ENCODE measurements around the gene NDUFV1. TPM values are rescaled to one million over a fixed set of nuclear protein-coding genes. Genes with fewer than 3 reads are reported as not detected.
"Not testable (repeated sequence)": the region's sequence is repeated elsewhere in the genome, so short reads cannot be mapped to it uniquely, and the experiment has no call there.

Gene NDUFV1
- total and polyA plus RNA-seq, 8 donors = 82.5 to 281 (median 115) TPM

GRCh38 chr11:67584881-67585873, 21.6 kb upstream of the NDUFV1 start:
- no peak for TF ChIP-seq CTCF (IDR thresholded peaks at IDR 0.05)
- H3K4me1 ChIP-seq = peaks cover 14 to 25% (median 19%) of the 10 kb centered on the region in 3 donors
- peak overlapping the region in 3 of 4 donors; percentile 42 to 68 (median 54) for H3K4me3 ChIP-seq
- intact Hi-C loops (cut with DNase I) = no loop called here
- peak in 3 of 4 donors; percentile 1 for ATAC-seq
- FAIRE-seq = no peak
- H3K36me3 ChIP-seq = no peaks in the 10 kb centered on the region
- 77 to 82% methylated on average over 21 of the region's 21 CpGs for WGBS, 2 donors
- H3K27ac ChIP-seq = peak overlapping the region; percentile 92 to 97 (median 93)
- no peaks in the 10 kb centered on the region for H3K9me3 ChIP-seq
- DNase-seq = peak in 4 of 6 donors; percentile 38 to 77 (median 50)
- H3K27me3 ChIP-seq = no peaks in the 10 kb centered on the region

- Histone ChIP-seq H3K4me1 (peaks cover 8 to 18% (median 17%) of the 10 kb centered on the region in 3 donors), H3K27me3 (no peaks in the 10 kb centered on the region), H3K4me3 (no peak overlapping the region), H3K9me3 (no peaks in the 10 kb centered on the region), H3K36me3 (no peaks in the 10 kb centered on the region), H3K27ac (no peak overlapping the region)
- DNase-seq (no peak), FAIRE-seq (no peak), ATAC-seq (no peak)
- intact Hi-C loops (cut with DNase I) = no loop called here
- no peak for TF ChIP-seq CTCF (IDR thresholded peaks at IDR 0.05)
- WGBS, 2 donors = 79 to 92% methylated on average over 4 of the region's 4 CpGs
Observed at GRCh38 chr11:67585911-67586310, 20.8 kb upstream of the NDUFV1 start.

- no peak for DNase-seq
- WGBS, 2 donors = 87 to 90% methylated on average over 5 of the region's 5 CpGs
Observed at GRCh38 chr11:67586568-67587250, 20.0 kb upstream of the NDUFV1 start.

GRCh38 chr11:67588136-67588503, 18.6 kb upstream of the NDUFV1 start:
- Histone ChIP-seq H3K36me3 (no peaks in the 10 kb centered on the region), H3K9me3 (no peaks in the 10 kb centered on the region), H3K4me1 (no peaks in the 10 kb centered on the region), H3K4me3 (no peak overlapping the region), H3K27ac (no peak overlapping the region), H3K27me3 (no peaks in the 10 kb centered on the region)
- WGBS, 2 donors = 77 to 82% methylated on average over 1 of the region's 1 CpG
- intact Hi-C loops (cut with DNase I) = no loop called here
- FAIRE-seq (no peak), ATAC-seq (no peak), DNase-seq (no peak)
- no peak for TF ChIP-seq CTCF (IDR thresholded peaks at IDR 0.05)

More at GRCh38 chr11:67586568-67587250, 20.0 kb upstream of the NDUFV1 start:
- H3K9me3 ChIP-seq = no peaks in the 10 kb centered on the region
- H3K4me1 ChIP-seq = peaks cover 4 to 13% (median 10%) of the 10 kb centered on the region in 3 donors
- ATAC-seq = no peak
- FAIRE-seq = no peak
- no peak overlapping the region for H3K4me3 ChIP-seq
- no peaks in the 10 kb centered on the region for H3K27me3 ChIP-seq
- intact Hi-C loops (cut with DNase I) = no loop called here
- H3K36me3 ChIP-seq = no peaks in the 10 kb centered on the region
- no peak overlapping the region for H3K27ac ChIP-seq
- no peak for TF ChIP-seq CTCF (IDR thresholded peaks at IDR 0.05)

- H3K4me1 ChIP-seq; ATAC-seq; DNase-seq; FAIRE-seq; intact Hi-C loops (cut with DNase I); H3K36me3 ChIP-seq; H3K4me3 ChIP-seq; H3K9me3 ChIP-seq; H3K27ac ChIP-seq; H3K27me3 ChIP-seq: not testable (repeated sequence)
- WGBS, 2 donors = 79 to 83% methylated on average over 11 of the region's 11 CpGs
Observed at GRCh38 chr11:67588899-67589415, 17.8 kb upstream of the NDUFV1 start.

Measured in pancreas (tissue), 10 donors.